SU-DHL-6 (cell line): Measurements from ENCODE around the gene ETFB.

Experiments used
- H2AFZ ChIP-seq: fragments of 200-600 bp; sonication (generic); 2 replicates; pipeline ENCODE4 v1.6.1; 2014; ENCODE audit warnings: low read depth, mild to moderate bottlenecking, moderate library complexity, mixed read lengths, antibody characterized with exemption, low read length; ENCODE audit not compliant: severe bottlenecking
- H3F3A ChIP-seq: fragments of 200-600 bp; shearing (Covaris generic); 2 replicates; pipeline ENCODE4 v1.6.0; 2016; ENCODE audit warnings: antibody characterized with exemption, mild to moderate bottlenecking; ENCODE audit not compliant: insufficient read depth
- H3K27ac ChIP-seq: fragments of 200-600 bp; sonication (generic); 2 replicates; pipeline ENCODE4 v1.5.1; 2016; ENCODE audit warnings: low read depth, mild to moderate bottlenecking, low read length, moderate library complexity, mixed read lengths
- H3K27me3 ChIP-seq: fragments of 200-600 bp; sonication (generic), shearing (Covaris generic); 2 replicates; pipeline ENCODE4 v1.6.0; 2014; ENCODE audit warnings: mild to moderate bottlenecking, low read length
- H3K36me3 ChIP-seq: fragments of 200-600 bp; sonication (generic); 2 replicates; pipeline ENCODE4 v1.6.1; 2014; ENCODE audit warnings: mild to moderate bottlenecking, low read length, mixed read lengths
- H3K4me2 ChIP-seq: fragments of 300-600, 200-600 bp; shearing (Covaris generic), sonication (generic); 2 replicates; pipeline ENCODE4 v1.6.0; 2014; ENCODE audit warnings: low read length, low read depth, mild to moderate bottlenecking; ENCODE audit not compliant: poor library complexity, severe bottlenecking
- H3K4me3 ChIP-seq: fragments of 200-600 bp; sonication (generic); 2 replicates; pipeline ENCODE4 v1.5.1; 2014; ENCODE audit warnings: antibody characterized with exemption, low read length, mild to moderate bottlenecking, mixed read lengths; ENCODE audit not compliant: insufficient read depth, poor library complexity, severe bottlenecking
- H3K79me2 ChIP-seq: fragments of 200-600 bp; sonication (generic); 2 replicates; pipeline ENCODE4 v1.6.1; 2014; ENCODE audit warnings: mild to moderate bottlenecking, low read length, moderate library complexity; ENCODE audit not compliant: insufficient read depth
- H3K9ac ChIP-seq: fragments of 200-600 bp; sonication (generic); 2 replicates; pipeline ENCODE4 v1.7.0; 2014; ENCODE audit warnings: mild to moderate bottlenecking, low read length
- H3K9me2 ChIP-seq: fragments of 200-600 bp; sonication (generic); replicated peaks from 2 replicates; pipeline ENCODE4 v1.6.1; 2014; ENCODE audit warnings: low read length; ENCODE audit not compliant: insufficient read depth
- H3K9me3 ChIP-seq: fragments of 200-600 bp; sonication (generic); 2 replicates; pipeline ENCODE4 v1.6.1; 2014; ENCODE audit warnings: low read length, mixed read lengths; ENCODE audit not compliant: insufficient read depth
- H4K20me1 ChIP-seq: fragments of 200-600 bp; sonication (generic); 2 replicates; pipeline ENCODE4 v1.6.1; 2014; ENCODE audit warnings: low read depth, mild to moderate bottlenecking, antibody characterized with exemption, low read length, moderate library complexity, mixed read lengths
- CTCF ChIP-seq: fragments of 200-600 bp; sonication (generic); IDR thresholded peaks from one replicate; pipeline ENCODE4 v1.5.1; 2017; ENCODE audit warnings: antibody characterized with exemption, mild to moderate bottlenecking, low read length, moderate library complexity; ENCODE audit not compliant: insufficient read depth, poor library complexity, severe bottlenecking
- EZH2phosphoT487 ChIP-seq: fragments of 200-600 bp; sonication (generic), shearing (Covaris generic); conservative IDR thresholded peaks from 2 replicates; pipeline ENCODE4 v1.6.1; 2018; ENCODE audit warnings: mild to moderate bottlenecking, antibody characterized with exemption, low read length, moderate library complexity, mixed read lengths

Gene ETFB

GRCh38 chr19:51367255-51367564 is 1.0 kb upstream of the ETFB start:
- Histone ChIP-seq H3K36me3 (no peaks in the 10 kb centered on the region), H2AFZ (peak overlapping the region; percentile 57), H3K27ac (peak overlapping the region; percentile 79), H3F3A (peaks cover 4% of the 10 kb centered on the region; the same call in 1 of the 2 replicates), H3K4me3 (peak overlapping the region; percentile 76), H3K9me3 (no peaks in the 10 kb centered on the region), H4K20me1 (no peaks in the 10 kb centered on the region), H3K4me2 (peak overlapping the region; percentile 69), H3K9ac (peak overlapping the region; percentile 97), H3K9me2 (no peaks in the 10 kb centered on the region), H3K79me2 (peaks cover 16% of the 10 kb centered on the region; the same call in 1 of the 2 replicates), H3K27me3 (no peaks in the 10 kb centered on the region)
- TF ChIP-seq EZH2phosphoT487 (no peak), CTCF (no peak)

DNA sequence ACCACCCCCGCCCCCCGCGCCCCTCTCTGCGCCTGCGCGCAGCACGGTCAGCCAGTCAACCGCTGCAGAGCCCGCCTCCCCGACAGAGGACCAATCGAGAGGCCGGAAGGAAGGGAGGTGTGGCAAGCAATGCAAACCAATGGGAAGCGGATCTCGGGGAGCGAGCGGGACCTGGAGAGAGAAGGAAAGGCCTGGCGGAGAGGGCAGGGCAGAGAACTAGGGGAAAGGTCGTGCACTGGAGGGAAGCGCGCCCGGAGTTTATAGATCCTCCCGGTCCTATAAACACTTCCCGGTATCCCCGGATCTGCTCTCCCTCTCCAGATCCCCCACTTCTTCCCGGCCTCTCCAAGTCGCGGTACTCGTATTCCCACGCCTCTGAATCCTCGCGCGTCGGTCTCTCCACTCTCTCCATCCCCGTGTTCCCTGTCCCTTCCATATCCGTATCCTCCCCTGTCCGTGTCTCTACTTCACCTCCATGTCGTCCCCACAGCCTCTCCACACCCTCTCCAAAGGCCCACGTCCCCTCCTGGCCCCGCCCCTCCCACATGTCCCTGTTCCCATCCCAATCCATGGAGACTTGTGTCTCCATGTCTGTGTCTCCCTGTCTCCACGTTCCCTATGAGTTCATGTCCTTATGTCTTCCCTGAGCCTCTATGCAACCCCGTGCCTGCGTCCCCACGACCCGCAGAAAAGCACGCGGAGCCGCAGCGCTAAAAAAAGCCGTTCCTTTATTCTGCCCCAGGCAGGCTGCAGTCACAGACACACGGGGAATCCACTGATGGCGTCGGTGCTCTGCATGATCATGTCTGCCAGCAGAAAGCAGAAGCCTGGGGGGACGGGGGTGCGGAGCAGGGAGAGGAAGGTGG is 434 bp upstream of the ETFB start:
- TF ChIP-seq EZH2phosphoT487 (no peak), CTCF (no peak)
- Histone ChIP-seq H4K20me1 (no peaks in the 10 kb centered on the region), H3K9me3 (no peaks in the 10 kb centered on the region), H3K9ac (peak overlapping the region; percentile 97), H3K36me3 (no peaks in the 10 kb centered on the region), H3F3A (peaks cover 4% of the 10 kb centered on the region; the same call in 1 of the 2 replicates), H3K4me3 (peak overlapping the region; percentile 76), H3K79me2 (peaks cover 19% of the 10 kb centered on the region; the same call in 1 of the 2 replicates), H2AFZ (peak overlapping the region; percentile 57), H3K27me3 (no peaks in the 10 kb centered on the region), H3K4me2 (peak overlapping the region; percentile 95), H3K27ac (peak overlapping the region; percentile 79), H3K9me2 (no peaks in the 10 kb centered on the region)

DNA sequence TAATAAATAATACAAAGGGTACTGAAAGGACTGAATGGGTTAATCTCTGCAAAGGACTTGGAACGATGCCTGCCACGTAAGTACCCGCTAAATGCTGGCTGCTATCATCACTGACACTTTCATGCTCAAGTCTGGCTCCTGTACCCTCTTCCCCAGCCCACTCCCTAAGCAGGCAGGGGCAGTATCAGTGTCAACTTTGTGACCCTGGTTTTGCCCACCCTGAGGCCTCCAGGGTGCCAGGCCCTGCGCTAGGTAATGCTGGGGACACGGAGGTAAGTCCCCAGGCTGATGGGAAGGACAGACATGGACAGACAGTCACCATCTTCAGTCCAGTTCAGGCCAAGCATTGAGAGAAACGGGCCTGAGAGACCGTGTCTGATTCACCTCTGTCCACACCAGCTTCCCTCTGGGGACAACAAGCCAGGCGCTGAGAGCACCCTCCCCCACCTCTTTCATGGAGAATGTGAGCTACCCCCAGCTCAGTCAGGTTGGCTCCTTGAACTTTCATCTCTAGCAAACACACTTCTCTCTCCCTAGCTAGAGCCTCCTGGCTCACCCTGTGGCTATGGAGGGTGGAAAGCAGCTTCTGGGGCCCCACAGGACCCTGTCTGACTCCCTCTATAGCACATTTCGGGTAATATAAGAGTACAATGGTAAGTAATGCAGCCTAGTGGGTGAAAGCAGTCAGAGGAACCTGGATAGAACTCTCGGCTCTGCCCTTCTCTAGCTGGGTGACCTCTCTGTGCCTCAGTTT is 800 bp downstream of the ETFB start:
- H3K79me2 ChIP-seq, result peaks cover 19% of the 10 kb centered on the region; the same call in 1 of the 2 replicates
- peak overlapping the region; percentile 76 for H3K4me3 ChIP-seq
- H3K27me3 ChIP-seq, result no peaks in the 10 kb centered on the region
- TF ChIP-seq CTCF, result no peak
- H3K9ac ChIP-seq, result peak overlapping the region; percentile 97
- H3K4me2 ChIP-seq, result peak overlapping the region; percentile 95
- H3F3A ChIP-seq, result peaks cover 4% of the 10 kb centered on the region; the same call in 1 of the 2 replicates
- no peaks in the 10 kb centered on the region for H3K36me3 ChIP-seq
- no peaks in the 10 kb centered on the region for H4K20me1 ChIP-seq
- H3K27ac ChIP-seq, result peak overlapping the region; percentile 70
- H3K9me3 ChIP-seq, result no peaks in the 10 kb centered on the region
- H3K9me2 ChIP-seq, result no peaks in the 10 kb centered on the region
- peak overlapping the region; percentile 93 for H2AFZ ChIP-seq
